ENCODE measurements around the gene KCNE4.

KCNE4 gene

GRCh38 chr2:223086370-223086981, 34.5 kb downstream of the KCNE4 start:
- DNase-seq (ENCODE audit: low read depth), result no peak

- no peak for DNase-seq (ENCODE audit: low read depth)
Observed at GRCh38 chr2:223087466-223087865, 35.5 kb downstream of the KCNE4 start.

- no peak for DNase-seq (ENCODE audit: low read depth)
Observed at GRCh38 chr2:223088866-223089265, 36.9 kb downstream of the KCNE4 start.

GRCh38 chr2:223090039-223090438, 38.0 kb downstream of the KCNE4 start:
- no peak for DNase-seq (ENCODE audit: low read depth)

GRCh38 chr2:223090540-223091235, 38.7 kb downstream of the KCNE4 start:
- DNase-seq (ENCODE audit: low read depth), result no peak

- no peak for DNase-seq (ENCODE audit: low read depth)
Observed at GRCh38 chr2:223092667-223093066, 40.7 kb downstream of the KCNE4 start.

- DNase-seq (ENCODE audit: low read depth), result no peak
Observed at GRCh38 chr2:223093436-223094241, 41.6 kb downstream of the KCNE4 start.

GRCh38 chr2:223095207-223095606, 43.2 kb downstream of the KCNE4 start:
- DNase-seq (ENCODE audit: low read depth), result no peak

GRCh38 chr2:223096235-223096970, 44.4 kb downstream of the KCNE4 start:
- DNase-seq (ENCODE audit: low read depth), result no peak

GRCh38 chr2:223097888-223098383, 45.9 kb downstream of the KCNE4 start:
- DNase-seq (ENCODE audit: low read depth), result no peak

- DNase-seq (ENCODE audit: low read depth), result no peak
Observed at GRCh38 chr2:223099561-223099960, 47.6 kb downstream of the KCNE4 start.

- no peak for DNase-seq (ENCODE audit: low read depth)
Observed at GRCh38 chr2:223100061-223100511, 48.1 kb downstream of the KCNE4 start.

GRCh38 chr2:223101340-223102039, 49.5 kb downstream of the KCNE4 start:
- no peak for DNase-seq (ENCODE audit: low read depth)

- DNase-seq (ENCODE audit: low read depth), result no peak
Observed at GRCh38 chr2:223102040-223102400, 50.0 kb downstream of the KCNE4 start.

- DNase-seq (ENCODE audit: low read depth), result no peak
Observed at GRCh38 chr2:223102450-223102849, 50.5 kb downstream of the KCNE4 start.

- no peak for DNase-seq (ENCODE audit: low read depth)
Observed at GRCh38 chr2:223104336-223105132, 52.5 kb downstream of the KCNE4 start.

Data from T follicular helper cell (primary cell).